NCI-H2107 treated with DMSO at 0.1 percent for 48 hours (cell line): ENCODE results near the gene MCRIP2.

Experiments used
- DNase-seq: peaks from one replicate; lab custom pipeline; 2025; ENCODE audit not compliant: unreplicated experiment; lab: John Stamatoyannopoulos, UW

The MCRIP2 gene

DNA sequence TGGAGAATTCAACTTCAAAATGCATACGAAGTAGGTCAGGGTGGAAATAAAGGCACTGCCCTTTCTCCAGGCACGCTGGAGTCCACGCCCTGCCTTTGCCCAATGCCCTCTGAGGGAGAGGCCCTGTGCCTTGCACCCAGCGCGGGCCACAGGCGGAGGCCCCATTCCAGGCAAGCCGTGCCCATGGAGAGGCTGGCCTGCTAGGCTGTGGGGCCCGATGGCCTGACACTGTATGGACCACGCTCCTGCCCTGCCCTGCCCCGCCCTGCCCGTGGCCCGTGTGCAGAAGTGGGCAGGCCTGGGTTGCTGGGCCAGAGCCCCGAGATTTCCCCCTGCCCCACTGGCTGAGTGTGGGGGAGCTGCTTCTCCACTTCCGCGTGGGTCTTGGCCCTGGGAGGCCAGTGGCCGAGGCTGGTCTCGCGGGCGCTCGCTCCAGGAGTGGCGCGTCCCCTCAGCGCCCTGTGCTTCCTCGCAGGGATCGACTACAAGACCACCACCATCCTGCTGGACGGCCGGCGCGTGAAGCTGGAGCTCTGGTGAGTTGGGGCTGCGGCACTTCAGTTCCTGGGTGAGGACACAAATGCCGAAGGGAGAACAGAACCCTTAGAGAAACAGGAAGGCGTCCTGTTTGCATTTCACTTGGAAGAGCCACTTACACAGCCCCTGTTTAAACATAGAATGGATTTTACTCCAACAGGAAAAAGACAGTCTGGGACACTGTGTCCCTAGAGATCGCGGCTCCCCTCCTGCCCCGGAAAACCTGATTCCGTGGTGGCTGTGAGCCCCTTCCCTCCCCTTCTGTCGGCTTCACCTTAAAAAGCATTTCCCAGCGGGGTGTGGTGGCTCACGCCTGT, 24.7 kb upstream of the MCRIP2 start:
- DNase-seq, result no peak

DNA sequence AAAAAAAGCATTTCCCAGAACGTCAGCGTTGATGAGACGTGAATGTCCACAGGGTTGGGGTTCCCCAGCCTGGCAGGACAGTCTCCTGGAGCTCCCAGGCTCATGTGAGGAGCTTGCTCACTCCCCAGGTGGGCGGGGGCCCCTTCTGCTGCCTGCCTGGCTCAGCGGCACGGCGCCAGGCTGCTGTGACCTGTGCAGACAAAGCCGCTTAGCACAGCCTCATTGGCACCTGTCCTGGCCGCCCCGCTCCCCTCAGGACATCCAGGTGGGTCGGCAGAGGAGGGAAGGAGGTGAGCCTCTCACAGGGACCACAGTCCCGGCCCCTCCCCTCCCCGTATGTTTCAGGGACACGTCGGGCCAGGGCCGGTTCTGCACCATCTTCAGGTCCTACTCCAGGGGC, 23.8 kb upstream of the MCRIP2 start:
- no peak for DNase-seq

DNA sequence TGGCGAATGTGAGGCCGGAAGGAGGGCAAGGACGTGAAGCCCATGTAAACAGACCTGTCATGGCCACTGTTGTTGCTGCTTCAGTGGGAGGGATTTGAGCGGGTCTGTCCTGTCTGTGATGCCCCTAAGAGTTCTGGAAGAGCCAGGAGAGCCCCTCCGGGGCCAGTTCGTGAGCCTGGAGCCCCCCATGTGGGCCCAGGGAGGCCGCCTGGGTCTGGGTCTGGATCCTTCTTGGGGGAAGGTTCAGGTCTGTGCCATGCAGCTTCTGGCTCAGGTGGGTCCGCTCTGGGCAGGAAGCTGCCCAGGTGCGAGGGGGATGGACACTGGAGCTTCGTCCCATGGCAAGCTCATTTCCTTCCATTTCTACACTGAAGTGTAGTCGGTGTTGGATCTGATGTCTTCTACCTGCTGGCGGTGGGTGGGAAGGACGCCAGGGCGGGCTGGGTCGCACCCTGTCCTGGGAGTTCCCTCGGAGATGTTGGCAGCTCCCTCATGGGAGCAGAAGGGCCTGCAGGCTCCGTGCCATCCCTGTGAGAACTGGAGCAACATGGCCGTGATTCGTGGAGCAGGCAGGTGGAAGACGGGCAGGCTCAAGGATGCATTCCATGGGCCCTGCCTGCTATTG, 22.0 kb upstream of the MCRIP2 start:
- no peak for DNase-seq

DNA sequence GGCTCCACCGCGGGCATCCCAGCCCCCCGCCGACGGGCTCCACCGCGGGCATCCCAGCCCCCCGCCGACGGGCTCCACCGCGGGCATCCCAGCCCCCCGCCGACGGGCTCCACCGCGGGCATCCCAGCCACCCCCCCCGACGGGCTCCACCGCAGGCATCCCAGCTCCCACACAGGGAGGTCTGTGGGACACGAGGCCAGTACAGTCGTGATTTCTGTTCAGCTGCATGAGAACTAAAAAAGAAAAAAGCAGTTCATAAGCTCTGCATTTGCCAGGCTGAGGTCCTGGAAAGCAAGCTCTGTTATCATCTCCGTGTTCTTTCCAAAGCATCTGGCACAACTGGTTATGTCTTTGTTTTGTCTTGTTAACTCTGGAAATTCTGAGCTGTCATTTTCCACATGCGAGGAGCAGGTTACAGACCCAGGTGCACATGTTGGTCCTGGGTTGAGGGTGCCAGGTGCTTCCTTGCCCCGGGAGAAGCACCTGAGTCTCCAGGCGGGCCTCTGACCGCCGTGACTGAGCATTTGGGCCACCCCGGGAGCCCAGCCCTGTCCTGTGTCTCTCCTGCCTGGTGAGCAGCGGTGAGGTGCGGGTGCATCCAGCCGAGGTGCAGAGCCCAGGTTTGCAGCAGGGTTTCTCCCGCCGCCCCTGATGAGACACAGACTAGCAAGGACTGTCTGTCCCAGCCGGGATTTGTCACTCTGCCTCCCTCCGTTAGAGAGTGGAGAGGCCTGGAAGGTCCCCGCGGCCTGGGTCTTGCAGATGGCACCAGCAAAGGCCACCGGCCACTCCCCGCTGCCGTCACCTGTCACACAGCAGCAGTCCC, 20.7 kb upstream of the MCRIP2 start:
- DNase-seq, result no peak

DNA sequence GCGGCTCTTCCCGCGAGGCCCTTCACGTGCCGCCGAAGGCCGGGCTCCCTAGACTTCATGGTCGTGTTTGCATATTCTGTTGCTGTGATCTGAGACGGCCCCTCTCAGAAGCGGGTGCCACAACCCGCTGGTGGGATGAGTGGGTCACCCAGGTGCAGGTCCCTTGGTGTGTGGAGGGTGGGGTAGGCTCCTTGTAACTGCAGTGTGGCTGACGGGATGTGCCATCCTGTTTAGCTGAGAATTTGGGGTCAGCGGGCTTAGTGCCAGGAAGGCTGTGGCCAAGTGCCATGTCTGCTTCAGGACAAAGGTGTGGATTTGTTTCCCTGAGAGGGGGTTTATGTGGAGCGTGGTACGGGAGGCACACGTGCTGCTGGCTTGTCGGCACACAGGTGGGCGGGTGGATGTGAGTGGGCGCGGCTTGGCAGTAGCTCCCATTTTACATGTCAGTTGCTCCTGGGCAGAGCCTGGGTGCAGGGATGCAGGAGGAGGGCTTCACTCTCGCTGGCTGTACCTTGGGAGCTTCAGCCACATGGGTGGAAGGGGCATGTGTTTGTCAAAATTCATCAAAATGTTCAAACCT, 20.0 kb upstream of the MCRIP2 start:
- no peak for DNase-seq

DNA sequence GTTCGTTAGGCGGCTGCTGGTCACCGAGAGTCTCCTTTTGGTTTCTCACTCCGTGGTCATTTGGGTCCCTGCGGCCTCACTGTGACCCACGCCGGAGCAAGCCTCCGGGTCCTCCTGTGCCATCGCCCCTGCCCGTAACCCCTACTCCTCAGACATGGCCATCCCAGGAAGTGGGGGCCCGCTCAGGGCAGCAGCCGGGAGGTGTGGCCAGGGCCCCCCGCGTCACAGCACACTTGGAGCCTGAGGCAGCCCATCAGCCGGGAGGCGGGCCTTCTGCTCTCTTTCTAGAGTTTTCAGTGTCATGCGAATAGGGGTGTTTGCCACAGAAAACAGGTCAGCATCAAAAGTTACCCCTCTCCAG, 18.7 kb upstream of the MCRIP2 start:
- DNase-seq, result no peak

DNA sequence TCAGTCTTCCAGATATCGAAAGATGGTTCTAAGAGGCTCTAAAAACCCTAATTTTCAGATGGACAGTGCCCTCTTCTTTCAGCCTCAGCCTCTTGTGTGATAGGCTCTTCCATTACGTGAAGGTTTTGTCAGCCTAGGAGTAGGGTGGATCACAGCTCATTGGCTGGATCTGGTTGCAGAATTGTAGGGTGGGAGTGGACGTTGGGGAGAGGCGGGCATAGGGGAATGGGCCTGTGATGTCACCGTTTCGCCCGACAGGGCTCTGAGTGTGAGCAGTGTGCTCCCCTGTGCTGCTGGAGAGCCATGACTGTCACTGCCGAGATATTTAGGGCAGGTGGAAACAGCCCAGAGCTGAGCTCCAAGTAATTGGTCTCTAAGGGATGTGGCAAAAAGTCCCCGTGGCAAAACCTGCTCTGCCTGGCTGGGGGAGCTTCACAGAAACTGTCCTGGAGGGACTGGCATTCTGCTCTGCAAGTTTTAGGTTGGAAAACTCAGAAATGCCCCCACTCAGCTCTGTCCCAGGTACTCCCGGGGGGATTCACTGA, 17.0 kb upstream of the MCRIP2 start:
- no peak for DNase-seq

DNA sequence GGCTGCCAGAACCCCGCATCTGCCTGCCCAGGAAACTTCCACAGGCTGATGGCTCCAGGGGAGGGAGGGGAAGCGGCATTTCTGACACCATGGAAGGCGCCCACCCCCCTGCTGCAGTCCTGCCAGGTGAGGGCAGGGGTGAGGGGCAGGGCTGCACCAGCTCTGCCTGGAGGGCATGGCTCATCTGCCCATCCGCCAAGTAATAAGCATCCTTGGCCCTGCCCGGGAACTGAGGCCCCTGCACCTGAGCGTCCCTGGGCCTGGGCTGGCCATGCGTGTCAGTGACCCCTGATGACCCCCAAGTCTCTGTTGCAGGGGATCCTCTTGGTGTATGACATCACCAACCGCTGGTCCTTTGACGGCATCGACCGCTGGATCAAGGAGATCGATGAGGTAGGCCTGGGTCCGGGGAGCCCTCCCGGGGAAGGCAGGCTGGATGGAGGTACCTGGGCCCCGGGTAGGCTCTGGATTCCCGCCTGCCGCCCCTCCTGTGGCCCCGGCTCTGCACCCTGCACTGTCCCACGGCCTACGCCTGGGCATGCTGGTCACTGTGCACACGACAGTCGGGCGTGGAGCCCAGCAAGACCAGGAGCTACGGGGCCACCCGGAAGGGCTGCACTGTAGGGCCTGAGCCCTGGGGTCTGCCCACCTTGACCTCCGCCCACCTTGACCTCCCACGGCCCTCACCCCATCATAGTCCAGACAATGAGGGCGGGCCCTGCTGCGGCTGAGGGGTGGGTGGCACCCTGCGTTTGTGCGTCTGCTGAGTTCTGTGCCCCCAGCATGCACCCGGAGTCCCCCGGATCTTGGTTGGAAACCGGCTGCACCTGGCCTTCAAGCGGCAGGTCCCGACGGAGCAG, 16.3 kb upstream of the MCRIP2 start:
- DNase-seq, result no peak

DNA sequence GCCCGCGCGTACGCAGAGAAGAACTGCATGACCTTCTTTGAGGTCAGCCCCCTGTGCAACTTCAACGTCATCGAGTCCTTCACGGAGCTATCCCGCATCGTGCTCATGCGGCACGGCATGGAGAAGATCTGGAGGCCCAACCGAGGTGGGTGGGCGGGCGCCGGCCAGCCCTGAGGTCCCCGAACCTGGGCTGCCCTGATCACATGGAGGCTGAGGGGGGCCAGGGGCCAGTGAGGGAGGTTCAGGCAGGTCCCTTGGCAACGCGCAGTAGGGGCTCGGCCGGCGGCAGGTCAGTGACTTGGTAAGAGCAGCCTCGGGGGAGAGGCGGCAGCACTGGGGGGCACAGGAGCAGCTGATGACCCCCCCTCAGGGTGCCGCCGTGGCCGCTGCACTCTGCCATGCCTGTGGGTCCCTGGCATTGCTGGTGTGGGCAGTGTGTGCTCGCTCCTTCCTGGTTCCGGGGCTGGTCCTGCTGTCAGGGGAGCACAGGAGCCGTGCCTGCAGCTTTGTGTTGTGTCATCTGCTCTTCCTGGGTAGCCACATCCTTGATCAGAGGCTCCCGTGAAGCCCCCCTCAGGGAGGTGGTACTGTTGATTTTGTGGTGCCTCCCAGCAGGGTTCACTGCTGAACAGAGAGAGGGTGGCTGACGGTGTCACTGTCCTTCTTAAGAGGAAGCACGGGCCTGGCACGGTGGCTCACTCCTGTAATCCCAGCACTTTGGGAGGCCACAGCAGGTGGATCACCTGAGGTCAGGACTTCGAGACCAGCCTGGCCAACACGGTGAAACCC, 15.5 kb upstream of the MCRIP2 start:
- no peak for DNase-seq

DNA sequence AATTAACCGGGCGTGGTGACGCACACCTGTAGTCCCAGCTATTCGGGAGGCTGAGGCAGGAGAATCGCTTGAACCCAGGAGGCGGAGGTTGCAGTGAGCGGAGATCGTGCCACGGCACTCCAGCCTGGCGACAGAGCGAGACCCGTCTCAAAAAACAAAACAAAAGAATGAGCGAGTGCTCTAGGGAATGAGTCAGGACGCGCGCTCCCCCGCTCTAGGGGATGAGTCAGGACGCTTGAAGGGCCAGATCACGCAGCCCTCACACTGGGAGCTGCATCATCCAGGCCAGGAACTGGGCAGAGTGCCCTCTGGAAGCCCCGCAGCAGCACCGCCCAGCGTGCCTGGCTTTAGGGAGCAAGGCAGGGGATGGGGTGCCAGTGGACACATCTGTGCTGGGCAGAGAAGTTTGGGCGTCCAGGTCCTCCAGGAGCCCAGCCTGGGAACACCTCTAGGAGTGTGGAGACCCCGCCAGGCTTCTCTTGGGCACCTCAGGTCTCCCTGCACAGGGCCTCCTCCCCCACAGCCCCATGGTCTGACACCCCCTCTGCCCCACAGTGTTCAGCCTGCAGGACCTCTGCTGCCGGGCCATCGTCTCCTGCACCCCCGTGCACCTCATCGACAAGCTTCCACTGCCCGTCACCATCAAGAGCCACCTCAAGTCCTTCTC, 14.7 kb upstream of the MCRIP2 start:
- no peak for DNase-seq

DNA sequence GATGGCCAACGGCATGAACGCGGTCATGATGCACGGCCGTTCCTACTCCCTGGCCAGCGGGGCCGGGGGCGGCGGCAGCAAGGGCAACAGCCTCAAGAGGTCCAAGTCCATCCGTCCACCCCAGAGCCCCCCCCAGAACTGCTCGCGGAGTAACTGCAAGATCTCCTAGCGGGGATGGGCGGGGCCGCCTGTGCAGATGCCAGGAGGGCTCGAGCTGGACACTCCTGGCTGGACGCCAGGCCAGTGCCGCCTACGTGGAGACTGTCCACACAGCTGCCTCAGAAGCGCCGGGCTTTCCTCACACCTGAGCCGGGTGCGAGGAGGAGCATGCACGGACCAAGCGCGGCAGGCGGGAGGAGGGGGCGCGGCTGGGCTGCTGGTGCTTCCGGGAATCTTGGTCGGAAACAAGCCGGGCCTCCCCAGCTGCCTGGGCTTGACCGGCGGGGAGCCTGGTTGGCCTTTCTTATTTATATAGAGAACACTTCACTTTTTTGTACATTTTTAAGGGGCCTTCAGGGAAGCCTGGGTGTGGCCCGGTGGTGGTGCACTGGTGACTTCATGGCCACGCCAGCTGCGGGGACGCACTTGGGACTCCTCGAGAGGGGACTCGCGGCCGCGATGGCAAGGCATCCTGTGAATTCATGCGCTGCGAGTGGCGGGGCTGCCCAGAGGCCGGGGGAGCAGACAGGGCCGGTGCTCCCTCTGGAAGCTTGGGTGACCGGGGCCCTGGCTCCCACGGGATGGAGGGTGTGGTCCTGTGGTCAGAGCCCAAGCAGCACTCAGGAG, 14.0 kb upstream of the MCRIP2 start:
- DNase-seq, result no peak

DNA sequence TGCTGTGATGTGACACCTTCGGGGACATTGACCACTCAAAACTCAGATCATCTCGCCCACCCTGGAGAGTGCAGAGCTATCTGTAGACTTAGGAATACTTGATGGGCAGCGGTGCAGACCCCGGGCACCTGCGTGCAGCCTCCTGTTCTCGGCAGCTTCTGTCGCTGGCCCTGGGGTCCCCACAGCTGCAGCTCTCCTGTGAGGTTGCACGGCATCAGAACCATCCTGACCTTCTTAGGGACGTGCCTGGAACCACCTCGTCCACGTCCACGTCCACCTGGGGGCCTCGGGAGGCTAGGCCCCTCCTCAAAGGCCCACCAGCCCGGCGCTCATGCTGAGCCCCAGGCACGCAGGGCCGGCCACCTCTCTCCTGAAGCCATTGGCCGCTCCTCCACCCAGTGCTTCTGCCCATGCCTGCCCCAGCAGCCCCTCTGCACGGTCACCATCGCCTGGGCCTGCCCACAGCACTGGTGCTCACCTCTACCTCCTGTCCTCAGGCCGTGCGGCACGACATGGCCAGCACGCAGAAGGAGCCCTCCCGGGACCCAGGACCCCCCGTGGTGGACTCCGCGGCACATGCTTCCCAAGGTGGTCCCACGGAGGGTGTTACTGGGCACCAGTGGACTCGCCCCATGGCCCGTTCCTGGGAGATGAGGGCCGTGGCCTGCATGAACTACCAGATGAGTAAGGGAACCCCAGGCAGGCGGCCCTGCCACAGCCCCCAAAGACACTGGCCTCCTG, 13.1 kb upstream of the MCRIP2 start:
- no peak for DNase-seq

DNA sequence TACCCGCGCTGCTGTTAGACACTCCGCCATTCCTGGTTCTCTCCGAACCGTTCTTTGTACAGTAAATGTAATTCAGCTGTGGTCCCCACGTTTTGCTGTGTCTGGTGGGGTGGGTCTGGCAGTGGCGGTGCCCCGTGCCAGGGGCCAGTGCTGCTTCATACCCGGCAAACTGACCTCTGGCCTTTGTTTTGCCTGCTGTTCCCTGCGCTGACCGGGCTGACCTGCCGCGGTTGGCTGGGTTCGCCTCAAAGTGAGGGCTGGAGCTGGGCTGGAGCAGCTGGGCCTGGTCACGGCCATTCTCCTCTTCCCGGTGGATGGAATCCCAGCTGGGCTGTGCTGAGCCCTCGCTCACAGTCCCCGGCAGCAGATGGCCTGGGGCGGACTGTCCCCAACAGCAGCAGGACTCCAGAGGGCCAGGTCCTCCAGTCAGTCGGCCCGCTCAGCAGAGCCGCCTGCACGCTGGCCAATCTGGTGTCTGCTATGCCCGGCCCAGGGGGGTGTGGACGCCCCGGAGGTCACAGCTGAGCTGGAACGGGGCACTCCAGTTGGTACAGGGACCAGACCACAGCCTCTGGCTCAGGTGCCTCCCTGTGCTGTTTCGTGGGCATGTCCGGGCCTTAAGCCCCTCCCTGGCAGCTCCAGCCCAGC, 12.3 kb upstream of the MCRIP2 start:
- DNase-seq, result no peak

DNA sequence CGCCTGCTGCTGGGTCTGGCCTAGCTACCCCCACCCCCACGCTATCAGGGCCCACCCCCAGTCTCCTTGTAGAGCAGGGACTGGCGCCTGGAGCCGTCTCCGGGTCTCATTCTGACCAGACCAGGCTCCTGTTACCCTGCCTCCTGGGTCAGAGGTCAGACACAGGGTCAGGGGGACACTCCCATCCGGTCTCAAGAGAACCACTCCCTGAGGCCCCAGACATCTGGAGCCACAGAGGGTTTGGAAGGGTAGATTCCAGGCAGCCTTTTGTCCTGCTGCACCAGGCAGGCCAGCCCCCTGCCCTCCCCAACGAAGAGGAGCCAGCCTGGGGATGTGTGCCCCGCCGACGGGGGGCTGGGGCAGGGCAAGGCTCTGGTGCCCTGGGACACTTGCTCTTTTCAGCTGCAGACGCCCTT, 11.8 kb upstream of the MCRIP2 start:
- DNase-seq, result no peak

DNA sequence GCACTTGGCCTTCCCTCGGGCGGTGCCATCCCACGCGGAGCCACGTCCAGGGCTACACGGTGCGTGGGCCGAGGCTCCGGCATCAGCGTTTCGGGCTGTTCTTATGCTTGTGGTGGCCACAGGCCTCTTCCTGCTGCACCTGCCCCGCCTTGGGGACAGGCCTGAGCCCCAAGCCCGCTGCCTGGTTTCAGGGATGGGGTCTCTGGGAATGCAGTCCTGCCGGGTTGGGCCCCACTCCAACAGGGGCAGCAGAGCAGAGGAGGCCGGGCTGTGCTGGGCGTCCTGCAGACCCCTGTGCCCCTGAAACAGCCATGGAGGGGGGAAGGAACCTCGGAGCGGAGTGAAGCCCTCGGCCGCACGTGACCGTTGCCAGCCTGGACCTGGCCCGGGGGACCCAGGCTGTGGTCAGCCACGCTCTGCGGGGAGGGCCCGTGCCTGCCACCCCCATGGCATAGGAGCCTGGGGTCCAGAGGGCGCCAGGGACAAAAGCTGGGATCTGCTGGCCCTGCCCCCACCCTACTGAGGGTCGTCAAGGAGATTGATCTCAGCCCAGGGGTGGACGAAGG, 11.3 kb upstream of the MCRIP2 start:
- no peak for DNase-seq

DNA sequence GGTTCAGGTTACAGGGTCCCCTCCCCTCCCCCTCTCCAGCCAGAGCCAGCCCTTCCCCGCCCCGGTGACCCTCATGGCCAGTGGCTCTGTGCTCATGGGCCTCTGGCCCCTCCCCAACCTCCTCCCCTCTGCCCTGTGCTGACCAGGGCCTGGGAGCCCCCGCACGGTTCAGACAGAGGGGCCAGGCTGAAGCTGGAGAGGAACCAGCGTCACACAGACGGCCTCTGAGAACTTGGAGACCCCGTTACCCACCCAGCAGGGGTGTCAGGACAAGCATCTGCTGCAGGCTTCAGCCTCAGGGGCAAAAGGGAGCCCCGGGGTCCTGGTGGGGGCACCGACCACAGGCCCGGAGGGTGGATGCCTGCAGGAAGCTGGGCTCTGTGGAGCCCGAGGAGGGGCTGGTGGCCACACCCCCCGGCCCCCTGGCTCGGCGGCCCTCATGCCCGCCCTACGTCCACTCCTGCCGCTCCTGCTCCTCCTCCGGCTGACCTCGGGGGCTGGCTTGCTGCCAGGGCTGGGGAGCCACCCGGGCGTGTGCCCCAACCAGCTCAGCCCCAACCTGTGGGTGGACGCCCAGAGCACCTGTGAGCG, 10.7 kb upstream of the MCRIP2 start, which contains the start of gene WFIKKN1:
Gene WFIKKN1 (plus strand): TSS at position 171 of the 591 bp plus-strand sequence. CDS start 269 bp downstream, at position 440.
- DNase-seq, result no peak
